HG02981 (cell line): Measurements from ENCODE around the gene PACS1.

Experiments
- ATAC-seq: cut with Tn5 transposase; IDR thresholded peaks from one replicate; pipeline ENCODE4 v1.9.1; 2021; ENCODE audit warnings: mild to moderate bottlenecking, moderate library complexity; ENCODE audit not compliant: unreplicated experiment

PACS1 gene

DNA sequence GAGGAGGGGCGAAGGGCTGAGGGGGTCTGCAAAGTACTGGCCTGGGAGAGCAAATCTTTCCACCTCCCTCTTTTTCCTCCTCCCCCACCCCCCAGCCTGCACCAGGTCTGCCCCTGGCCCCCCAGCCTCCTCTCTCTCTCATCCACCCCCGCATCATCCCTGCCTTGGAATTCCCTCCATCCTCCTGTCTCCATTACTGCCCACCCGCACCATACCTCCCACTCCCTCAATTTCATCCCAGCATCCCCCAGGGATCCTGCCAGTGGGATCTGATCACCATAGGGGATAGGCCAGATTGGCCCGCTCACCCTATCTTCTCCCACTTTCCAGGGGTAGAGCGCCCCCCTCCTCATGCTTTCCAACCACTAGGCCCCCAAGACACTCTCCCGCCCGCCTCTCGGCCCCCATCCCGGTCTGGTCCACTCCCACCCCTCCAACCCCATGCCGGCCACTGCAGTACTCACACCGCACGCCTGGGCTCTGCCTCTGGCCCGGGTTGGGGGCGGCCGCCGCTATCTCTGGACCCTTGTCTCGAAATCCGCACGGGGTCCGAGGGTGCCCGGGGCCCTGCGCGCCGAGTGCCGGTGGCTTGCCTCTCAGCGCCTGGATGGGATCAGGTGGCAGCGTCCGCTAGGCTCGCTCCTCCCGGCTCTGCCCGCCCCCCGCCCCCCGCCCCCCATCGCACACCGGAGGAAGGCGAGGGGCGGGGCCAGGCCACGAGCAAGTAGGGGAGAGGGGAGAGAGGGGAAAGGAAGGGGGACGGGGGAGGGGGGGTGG is 21.3 kb upstream of the PACS1 start, which contains the start of gene GAL3ST3:
Gene GAL3ST3 (minus strand): TSS at position 615 of the 777 bp plus-strand sequence. CDS start 3,746 bp downstream, outside the sequence.
- ATAC-seq = no peak

DNA sequence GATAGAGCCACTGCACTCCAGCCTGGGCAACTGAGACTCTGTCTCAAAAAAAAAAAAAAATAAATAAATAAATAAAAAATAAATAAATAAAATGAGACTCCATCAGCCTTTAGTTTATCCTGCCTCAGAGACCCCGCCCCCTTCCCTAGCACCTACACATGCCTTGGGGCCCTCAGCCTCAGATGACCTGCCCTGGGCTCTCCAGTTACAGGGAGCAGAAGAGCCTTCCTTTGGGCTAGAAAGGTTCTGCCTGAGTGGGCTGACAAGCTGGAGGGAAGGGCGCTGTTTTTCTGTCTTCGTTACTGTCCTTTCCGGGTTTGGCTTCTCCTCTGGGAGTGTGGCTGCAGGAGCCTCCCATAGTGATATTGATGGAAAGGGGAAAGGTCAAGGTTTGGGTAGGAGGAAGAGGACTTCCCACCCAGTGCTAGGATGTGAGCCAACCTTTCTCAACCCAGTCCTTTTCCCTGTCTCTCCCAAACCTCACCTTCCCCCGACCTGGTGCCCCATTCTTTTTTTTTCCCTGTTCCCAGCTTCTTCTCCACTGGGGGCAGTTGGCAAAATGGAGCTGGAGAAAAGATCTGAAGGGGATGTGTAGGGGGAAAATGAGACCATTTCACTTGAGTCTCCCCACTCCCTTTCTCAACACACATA is 19.4 kb upstream of the PACS1 start:
- no peak for ATAC-seq

DNA sequence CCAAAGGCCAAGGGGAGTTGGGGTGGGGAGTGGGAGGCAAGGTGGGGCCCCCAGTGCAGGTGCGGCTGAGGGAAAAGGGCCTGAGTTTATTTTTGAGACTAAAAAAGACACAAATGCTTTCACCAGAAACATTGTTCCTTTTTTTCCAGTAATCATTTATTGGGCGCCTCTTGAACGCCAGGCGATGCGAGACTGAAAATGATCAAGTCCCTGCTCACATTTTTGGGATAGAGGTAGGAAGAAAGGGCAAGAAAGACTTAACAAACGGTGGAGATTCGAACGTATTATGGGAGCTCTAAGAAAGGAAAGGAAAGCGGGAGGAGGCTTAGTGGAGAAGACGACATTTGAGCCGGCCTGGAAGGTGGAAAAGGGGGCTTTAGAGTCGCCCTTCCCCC is 18.7 kb upstream of the PACS1 start:
- ATAC-seq = no peak

DNA sequence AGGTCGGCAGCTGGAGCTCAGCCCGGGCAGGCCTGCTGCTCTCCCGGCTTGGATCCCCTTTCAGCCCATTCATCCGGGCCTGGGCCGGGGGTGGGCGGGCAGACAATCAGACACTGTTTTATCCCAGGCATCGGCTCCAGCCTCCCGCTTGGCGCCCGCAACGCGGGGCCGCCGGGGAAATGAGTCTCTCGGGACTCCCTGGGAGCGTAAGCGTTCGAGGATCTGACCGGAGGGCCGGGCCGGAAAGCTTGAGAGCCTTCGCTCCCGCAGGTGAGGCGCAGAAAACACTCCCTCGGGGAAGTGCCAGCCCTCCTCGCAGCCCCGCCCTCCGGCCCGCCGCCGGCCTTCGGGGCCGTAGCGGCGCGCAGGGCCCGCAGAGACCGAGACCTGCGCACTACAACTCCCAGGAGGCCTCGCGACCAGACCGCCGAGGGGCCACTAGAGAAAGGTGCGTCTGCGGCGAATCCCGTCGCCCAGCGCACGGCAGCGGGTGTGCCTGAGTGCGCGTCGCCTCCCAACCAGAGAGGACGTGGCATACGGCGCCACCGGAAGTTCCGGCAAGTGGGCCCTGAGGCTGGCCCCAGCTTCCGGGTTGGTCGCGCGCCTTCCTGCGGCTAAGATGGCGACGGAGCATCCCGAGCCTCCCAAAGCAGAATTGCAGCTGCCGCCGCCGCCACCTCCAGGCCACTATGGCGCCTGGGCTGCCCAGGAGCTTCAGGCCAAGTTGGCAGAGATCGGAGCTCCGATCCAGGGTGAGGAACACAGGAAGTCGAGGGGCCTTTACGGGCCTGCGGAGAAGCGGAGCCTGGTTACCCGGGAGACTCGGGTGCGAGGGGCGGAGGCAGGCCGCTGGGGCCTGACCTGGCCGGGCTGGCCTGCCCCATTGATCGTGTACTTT is 18.1 kb upstream of the PACS1 start, which contains the start of gene SF3B2:
Gene SF3B2 (plus strand): TSS at position 599 of the 898 bp plus-strand sequence. CDS start 21 bp downstream, at position 620.
- ATAC-seq = peak; percentile 91

DNA sequence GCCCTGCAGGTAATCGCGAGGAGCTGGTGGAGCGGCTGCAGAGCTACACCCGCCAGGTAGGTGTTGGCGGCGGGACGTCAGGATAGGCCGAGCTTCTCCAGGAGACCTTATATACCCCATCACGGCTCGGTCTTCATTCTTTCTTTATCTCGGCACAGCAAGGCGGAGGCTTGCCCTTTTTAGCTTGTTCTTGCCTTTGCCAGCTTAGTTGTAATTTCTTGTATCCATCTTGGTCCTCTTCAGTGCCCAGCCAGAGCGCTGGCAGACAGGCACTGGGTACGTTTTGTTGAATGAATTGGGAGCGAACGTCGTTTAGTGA is 17.4 kb upstream of the PACS1 start:
- ATAC-seq = peak; percentile 1

DNA sequence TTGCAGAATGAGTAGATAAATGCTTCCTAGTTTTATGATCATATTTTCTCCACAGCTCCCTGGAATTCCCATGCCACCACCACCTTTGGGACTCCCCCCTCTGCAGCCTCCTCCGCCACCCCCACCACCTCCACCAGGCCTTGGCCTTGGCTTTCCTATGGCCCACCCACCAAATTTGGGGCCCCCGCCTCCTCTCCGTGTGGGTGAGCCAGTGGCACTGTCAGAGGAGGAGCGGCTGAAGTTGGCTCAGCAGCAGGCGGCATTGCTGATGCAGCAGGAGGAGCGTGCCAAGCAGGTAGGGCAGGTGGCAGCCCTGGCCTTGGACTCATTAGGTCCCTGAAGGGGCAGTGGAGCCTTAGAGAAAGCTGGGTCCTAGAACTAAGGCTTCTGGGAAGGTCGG is 15.1 kb upstream of the PACS1 start:
- no peak for ATAC-seq

DNA sequence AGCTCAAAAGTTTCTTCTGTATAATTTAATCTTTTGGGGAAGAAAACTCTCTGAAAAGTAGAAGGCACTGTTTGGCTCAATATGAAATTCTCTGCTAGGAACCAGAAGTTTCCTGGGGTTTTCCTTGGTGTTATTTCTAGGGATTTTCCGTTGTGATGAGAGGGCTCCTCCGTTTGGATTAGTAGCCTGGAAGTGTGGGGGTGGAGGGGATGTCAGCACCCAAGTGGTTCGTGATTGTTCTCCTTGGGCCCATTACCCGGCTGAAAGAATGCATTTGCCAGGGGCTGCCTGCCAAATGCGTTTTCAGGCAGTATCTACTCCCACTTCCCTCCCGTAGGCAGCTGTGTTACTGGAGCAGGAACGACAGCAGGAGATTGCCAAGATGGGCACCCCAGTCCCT is 13.6 kb upstream of the PACS1 start:
- no peak for ATAC-seq

DNA sequence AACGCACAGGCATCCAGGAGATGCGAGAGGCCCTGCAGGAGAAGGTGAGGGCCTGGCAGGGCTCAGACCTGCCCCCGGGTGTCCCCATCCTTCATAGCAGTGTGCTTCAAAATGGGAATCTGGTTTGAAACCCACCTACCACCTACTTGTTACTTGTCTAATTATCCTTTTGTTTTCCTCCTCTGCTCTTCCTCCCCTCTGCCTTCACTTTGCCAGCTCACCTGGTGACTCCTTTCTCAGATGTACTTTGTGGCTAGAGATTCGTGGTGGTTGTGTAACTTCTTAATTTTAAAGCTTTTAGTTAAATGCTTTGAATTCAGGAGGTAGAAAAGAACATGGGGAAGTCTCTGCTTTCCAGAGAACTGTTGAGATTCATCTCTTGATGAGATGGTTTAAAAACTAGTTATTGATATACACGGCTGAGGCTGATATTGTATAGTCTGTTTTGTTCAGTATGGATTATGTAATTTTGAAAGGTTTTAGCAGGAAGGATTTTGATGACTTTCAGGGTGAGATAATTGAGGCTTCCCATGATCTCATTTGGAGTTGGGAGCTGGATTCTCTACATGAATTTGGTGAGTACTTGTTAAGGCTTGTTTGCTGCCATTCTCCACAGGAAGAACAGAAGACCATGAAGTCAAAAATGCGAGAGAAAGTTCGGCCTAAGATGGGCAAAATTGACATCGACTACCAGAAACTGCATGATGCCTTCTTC is 9.9 kb upstream of the PACS1 start:
- ATAC-seq = no peak

DNA sequence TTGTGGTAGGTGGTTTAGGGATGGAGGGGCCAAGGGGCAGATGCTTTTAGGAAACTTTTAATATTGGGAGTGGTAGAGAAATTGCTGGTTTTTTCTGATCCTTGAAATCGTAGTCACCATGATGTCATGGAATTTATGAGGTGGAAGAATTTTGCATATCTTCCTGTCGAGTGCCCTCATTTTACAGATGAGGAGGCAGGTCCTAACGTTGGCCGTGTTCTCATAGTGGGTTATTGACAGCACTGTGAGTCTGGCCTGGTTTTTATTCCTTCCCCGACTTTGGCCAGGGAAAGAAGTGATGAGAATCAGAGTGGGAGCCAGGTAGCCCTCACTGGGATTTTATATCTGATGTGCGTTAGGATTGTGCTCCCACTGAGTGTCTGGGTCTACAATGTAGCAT is 8.8 kb upstream of the PACS1 start:
- ATAC-seq = no peak

DNA sequence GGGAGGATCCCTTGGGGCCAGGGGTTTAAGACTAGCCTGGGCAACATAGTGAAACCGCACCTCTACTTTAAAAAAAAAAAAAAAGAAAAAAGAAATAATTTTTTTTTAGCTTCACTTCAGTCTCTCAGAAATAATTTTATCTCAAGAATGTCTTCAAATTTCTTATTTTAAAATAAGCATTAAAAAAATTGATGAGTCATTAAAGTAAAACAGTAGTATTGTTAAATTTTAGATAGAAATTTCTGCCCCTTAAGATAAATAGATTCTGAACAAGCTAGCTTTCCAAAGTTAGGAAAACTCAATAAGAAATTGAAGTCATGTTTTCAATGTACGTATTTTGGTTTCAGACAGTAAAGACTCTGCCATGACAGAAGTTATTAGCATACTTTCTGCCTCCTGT is 7.7 kb upstream of the PACS1 start:
- no peak for ATAC-seq

DNA sequence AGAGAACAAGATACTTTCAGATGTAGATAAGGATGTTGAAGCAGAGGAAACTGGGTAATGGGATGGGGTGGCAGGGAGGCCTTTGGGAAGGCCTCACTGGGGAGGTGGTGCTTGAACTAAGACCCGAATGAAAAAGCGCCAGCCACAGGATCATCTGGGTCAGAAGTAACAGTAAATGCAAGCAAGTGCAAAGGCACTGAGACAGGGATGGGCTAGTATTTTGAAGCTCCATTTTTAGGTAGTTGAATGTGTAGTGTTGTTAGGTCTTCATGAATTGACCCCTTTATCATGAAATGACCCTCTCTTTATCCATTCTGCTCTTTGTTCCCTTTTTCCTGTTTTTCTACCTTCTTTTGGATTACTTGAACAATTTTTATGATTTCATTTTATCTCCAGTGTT is 6.2 kb upstream of the PACS1 start:
- no peak for ATAC-seq

DNA sequence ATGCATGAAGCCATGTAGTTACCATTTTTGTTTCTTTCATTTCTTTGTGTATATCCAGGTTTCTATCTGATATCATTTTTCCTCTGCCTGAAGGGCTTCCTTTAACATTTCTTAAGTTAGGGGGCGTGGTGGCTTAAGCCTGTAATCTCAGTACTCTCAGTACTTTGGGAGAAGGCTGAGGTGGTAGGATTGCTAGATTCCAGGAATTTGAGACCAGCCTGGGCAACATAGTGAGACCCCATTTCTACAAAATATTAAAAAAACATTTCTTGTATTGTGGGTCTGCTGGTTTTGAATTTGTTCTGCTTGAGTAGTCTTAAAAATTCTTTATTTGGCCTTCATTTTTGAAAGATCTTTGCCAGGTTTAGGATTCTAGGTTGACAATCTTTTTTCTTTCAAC is 5.5 kb upstream of the PACS1 start:
- no peak for ATAC-seq

DNA sequence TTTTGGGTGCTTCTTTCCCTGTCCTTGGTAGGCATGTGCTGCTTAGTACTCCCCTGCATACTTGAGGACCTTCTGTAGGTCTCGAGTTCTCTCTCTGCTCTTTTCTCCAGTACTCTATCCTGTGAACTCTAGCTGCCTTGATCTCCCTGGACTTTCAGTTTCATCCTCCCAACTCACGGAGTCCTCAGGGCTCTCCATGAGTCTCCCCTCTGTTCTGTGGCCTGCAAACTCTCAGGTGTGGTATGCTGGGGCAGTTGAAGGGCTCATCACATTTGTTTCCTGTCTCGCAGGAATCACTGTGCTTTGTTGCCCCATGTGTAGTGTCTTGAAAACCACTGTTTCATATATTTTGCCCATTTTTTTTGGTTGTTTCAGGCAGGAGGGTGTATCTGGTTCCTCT is 3.3 kb upstream of the PACS1 start:
- no peak for ATAC-seq

DNA sequence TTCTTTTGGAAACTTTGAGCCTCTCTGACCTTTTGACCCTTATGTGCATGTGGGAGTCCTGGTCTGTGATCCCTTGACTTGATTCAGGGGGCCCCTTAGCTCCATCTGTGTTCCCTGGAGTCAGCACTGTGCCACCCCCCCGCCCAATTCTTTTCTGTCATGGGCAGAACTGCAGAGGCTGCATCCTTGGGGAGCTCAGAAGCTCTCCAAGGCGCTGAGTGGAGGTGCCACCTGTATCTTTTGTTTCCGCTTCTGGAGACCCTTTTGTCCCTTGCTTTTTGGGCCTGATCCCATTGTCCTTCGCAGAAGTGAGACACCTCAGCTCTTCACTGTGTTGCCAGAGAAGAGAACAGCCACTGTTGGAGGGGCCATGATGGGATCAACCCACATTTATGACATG is 2.4 kb upstream of the PACS1 start:
- ATAC-seq = no peak

DNA sequence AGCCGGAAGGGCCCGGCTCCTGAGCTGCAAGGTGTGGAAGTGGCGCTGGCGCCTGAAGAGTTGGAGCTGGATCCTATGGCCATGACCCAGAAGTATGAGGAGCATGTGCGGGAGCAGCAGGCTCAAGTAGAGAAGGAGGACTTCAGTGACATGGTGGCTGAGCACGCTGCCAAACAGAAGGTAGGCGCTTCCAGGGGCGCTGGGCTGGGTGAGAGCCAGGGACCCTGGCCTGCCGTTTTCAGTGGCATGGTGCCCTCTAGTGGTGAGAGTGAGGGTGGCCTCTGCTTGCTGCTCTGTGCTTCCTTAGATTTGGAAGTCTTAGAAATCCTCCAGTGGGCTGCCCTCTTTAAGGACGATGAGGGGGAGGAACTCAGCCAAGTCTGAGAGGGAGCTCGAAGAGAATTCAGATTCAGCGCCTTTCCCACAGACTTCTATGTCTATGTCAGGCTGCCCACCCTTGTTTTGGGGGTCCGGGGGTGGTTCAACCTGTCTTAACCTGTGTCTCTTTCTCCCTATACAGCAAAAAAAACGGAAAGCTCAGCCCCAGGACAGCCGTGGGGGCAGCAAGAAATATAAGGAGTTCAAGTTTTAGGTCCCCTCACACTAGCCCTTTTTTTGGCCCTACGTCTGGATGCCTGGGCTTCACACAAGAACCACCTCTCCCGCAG is 1.8 kb upstream of the PACS1 start:
- ATAC-seq = no peak

DNA sequence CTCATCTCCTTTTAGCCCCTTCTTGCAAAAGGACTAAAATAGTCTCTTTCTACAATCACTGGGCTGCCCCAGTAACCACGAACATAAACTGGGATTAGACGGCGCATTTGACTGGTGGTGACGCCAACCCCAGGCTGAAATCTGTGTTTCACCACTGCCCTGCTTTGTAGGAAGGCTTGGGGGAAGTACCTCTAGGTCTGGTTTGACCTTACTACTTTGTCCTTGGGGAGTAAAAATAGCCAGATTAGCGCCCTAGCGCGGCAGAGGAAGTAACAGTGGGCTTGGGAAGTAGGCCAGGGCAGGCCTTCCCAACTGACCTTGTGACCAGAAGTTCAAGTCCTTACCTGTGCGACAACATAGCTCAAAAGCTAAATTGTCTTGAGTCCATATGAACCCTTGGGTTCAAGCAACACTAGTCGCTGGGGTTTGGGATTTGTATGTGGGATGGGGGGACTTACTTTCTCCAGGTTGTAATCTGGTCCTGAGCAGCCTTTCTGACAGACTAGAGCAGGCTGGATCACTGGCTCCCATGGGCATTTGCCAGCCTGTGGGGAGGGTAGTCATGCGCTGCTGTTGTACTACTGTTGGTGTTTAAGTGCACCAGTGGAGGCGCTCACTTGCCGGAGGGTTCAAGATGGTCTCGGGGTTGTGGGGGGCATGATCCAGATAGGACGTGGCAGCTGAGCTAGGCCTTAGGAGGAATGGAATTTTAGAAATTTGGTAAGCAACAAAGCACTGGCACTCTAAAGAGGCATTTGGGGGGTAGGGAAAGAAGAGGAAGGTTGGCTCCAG is 953 bp upstream of the PACS1 start:
- ATAC-seq = peak; percentile 17

DNA sequence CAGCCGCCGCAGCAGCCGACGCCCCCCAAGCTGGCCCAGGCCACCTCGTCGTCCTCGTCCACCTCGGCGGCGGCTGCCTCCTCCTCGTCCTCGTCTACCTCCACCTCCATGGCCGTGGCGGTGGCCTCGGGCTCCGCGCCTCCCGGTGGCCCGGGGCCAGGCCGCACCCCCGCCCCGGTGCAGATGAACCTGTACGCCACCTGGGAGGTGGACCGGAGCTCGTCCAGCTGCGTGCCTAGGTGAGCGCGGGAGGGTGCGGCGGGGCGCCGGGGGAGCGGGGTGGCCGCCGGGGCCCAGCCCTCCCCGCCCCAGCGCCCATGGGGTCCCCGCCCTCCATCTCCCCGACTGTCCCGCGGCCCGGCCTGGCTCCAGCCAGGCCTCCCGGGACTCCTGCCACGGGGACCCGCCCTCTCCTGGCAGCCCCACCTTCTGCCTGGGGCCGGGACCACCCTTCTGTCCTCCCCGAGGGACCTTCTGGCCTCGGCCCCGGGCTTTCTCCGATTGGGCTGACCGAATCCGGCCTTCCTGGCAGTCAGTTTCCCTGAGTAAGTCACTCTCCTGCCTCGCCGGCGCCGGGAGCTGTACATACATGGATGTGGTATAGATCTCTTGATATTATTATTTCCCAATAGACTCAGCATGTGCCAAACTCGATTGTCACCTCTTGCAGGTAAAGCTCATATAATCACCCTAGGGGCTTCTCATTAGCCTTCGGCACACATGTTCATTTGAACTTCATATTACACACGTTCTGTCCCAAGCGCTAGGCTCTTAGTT is 720 bp downstream of the PACS1 start:
- no peak for ATAC-seq

DNA sequence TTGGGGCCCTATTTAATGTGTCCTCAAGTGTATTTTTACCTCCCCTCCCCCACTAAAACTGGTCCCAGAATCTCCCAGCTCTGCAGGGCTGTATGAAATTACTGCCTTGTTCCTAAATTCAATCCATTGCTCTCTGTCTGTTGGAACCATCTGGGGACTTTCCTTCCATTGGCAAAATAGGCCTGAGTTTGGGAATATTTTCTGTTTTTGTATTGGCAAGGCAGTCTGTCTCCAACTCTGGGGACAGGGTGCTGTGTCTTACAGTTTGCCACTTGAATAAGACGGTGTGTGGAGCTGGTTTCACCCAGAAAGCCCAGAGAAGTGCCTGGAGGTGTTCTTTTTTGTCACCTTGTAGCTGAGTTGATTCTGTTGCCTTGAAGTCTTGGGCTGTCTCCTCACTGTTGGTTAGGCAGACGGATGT is 1.3 kb downstream of the PACS1 start:
- ATAC-seq = no peak

DNA sequence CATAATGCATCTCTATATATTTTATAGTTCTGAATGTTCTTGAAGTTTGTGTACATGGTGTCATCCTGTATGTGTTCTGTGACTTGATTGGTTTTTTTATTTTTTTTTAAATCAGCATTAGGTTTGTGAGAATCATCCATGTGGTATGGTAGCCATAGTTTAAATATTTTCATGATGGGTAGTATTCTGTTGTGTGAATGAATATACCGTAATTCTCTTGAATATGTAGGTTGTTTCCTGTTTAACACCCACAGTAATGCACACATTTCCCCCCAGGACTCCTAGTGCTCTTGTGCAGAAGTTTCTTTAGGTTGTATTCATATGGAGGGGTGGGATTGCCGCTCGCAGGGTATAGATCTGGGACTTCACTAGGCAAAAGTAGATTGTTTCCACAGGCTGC is 2.0 kb downstream of the PACS1 start:
- no peak for ATAC-seq
